ENCODE data around the gene EMP2. TPM values are rescaled to one million over a fixed set of nuclear protein-coding genes. Genes with fewer than 3 reads are reported as not detected.

The EMP2 gene
- total and polyA plus RNA-seq, 2 of the 4 experiments (the other 2 are of a cell fraction) = 13.8 to 18.3 TPM

DNA sequence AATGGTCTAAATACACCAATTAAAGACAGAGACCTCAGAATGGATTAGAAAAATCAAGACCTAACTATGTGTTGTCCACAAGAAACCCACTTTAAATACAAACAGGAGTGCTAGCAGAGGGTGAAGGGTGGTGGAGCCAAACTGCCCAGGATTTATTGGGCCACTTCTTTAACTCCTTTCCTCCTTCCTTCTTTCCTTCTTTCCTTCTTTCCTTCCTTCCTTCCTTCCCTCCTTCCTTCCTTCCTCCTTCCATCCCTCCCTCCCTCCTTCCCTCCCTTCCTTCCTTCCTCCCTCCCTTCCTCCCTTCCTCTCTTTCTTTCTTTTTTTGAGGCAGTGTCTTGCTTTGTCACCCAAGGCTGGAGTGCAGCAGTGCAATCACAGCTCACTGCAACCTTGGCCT, 34.3 kb upstream of the EMP2 start:
- Histone ChIP-seq H2BK15ac (ENCODE audit: low read depth, low read length) (no peak overlapping the region), H4K5ac (ENCODE audit: low read depth, low read length) (no peak overlapping the region), H3K4me2 (ENCODE audit: low read depth, low read length) (no peak overlapping the region), H4K8ac (ENCODE audit: low read depth in 2 of 2, low read length in 2 of 2) (no peak overlapping the region), H3K27ac (ENCODE audit: insufficient read depth, low read length) (no peak overlapping the region), H4K91ac (ENCODE audit: insufficient read depth, low read depth, low read length) (no peak overlapping the region), H2BK5ac (ENCODE audit: low read depth, low read length, poor library complexity, severe bottlenecking) (no peak overlapping the region), H2BK120ac (ENCODE audit: low read depth, low read length) (no peak overlapping the region), H2AK9ac (replicated peaks; ENCODE audit: low read depth, low read length, poor library complexity) (no peak overlapping the region), H2BK20ac (ENCODE audit: low read depth, low read length) (no peak overlapping the region), H3K4me3 (ENCODE audit: insufficient read depth, low read depth, low read length) (no peak overlapping the region), H3K79me1 (ENCODE audit: low read depth in 1 of 2, low read length in 2 of 2) (no peaks in the 10 kb centered on the region), H3K56ac (ENCODE audit: extremely low read depth, insufficient read depth, low read length) (no peak overlapping the region), H3K9me1 (ENCODE audit: insufficient read depth, low read length) (no peaks in the 10 kb centered on the region), H3K18ac (ENCODE audit: low read depth, low read length) (no peak overlapping the region), H3K9me3 (ENCODE audit: control insufficient read depth, insufficient read depth, low read length) (no peaks in the 10 kb centered on the region), H3K23ac (ENCODE audit: low read depth, low read length) (no peak overlapping the region), H3K4me1 (ENCODE audit: control insufficient read depth, insufficient read depth, low read length) (peaks cover 4% of the 10 kb centered on the region; the same call in 1 of the 2 replicates), H3K27me3 (ENCODE audit: control insufficient read depth, insufficient read depth, low read length) (peaks cover 5% of the 10 kb centered on the region; the same call in 1 of the 2 replicates), H3K4ac (ENCODE audit: low read depth, low read length) (no peak overlapping the region), H3K36me3 (ENCODE audit: control insufficient read depth, insufficient read depth, low read length) (no peaks in the 10 kb centered on the region), H3K14ac (replicated peaks; ENCODE audit: low read depth, low read length) (no peak overlapping the region), H2AK5ac (ENCODE audit: low read depth, low read length) (no peak overlapping the region), H2AFZ (replicated peaks; ENCODE audit: low read length, poor library complexity) (no peak overlapping the region), H3K9ac (ENCODE audit: low read depth, low read length) (no peak overlapping the region), H4K20me1 (ENCODE audit: insufficient read depth, low read length) (no peaks in the 10 kb centered on the region)
- in situ Hi-C loops (cut with MboI; ENCODE audit: low sequenced_read_pairs) (no loop called here), dilution Hi-C loops (cut with HindIII; ENCODE audit: low sequenced_read_pairs, unreplicated experiment) (no loop called here), intact Hi-C loops (cut with micrococcal nuclease) (no loop called here)
- no peak for TF ChIP-seq RAD21 (IDR thresholded peaks at IDR 0.05; ENCODE audit: low read length)
- TF ChIP-seq BHLHE40 (IDR thresholded peaks at IDR 0.05; ENCODE audit: low read depth, low read length) = no peak
- no peak for TF ChIP-seq NFE2L2 (IDR thresholded peaks at IDR 0.05; ENCODE audit: low read depth, low read length)
- TF ChIP-seq MAFK (IDR thresholded peaks at IDR 0.05; ENCODE audit: low read depth, low read length) = no peak
- TF ChIP-seq, protein P1, sequence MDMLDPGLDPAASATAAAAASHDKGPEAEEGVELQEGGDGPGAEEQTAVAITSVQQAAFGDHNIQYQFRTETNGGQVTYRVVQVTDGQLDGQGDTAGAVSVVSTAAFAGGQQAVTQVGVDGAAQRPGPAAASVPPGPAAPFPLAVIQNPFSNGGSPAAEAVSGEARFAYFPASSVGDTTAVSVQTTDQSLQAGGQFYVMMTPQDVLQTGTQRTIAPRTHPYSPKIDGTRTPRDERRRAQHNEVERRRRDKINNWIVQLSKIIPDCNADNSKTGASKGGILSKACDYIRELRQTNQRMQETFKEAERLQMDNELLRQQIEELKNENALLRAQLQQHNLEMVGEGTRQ (IDR thresholded peaks at IDR 0.05; ENCODE audit: low read depth, low read length) = no peak
- DNase-seq (no peak), ATAC-seq (ENCODE audit: low read depth) (no peak)
- POLR2A ChIA-PET (ENCODE audit: unreplicated experiment) = no interaction called here
- CTCF ChIA-PET = no interaction called here
- BruUV-seq (replicated peaks) = no TSS peak
